Measurements from ENCODE around the gene OXLD1. TPM values are rescaled to one million over a fixed set of nuclear protein-coding genes. Genes with fewer than 3 reads are reported as not detected.
A peak's percentile ranks its signal among the peaks of the same experiment; 100 is the strongest.

The OXLD1 gene
- total RNA-seq, 1 experiment from 2014 or later: 42.8 TPM

DNA sequence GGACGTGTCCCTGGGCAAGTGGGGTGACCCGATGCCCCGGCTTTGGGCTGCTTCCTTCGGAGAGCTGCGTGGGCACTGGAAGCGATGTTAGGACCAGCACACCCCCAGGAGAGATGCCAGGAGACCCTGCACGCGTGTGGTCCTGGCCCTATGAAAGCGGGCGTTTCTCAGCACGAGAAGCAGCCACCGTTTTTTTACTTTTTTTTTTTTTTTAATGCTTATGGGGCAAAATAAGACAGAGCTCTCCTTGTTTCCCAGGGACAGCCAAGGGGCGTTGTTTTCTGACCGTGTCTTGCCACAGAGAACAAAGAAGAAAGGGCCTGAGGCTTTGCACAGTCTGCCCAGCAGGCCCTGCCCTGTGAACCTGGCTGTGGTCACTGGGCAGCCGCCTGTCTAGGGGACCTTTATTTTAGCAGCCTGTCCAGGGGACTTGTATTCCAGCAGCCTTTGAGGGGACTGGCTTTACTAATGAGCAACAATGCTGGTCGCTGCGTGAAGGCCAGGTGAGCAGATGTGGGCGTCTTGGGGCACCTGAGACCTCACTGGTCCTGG is 46.7 kb upstream of the OXLD1 start:
- ChIA-PET POLR2A (interaction anchor here (0.6 kb wide), 5 partner anchors 10 to 247 kb away, joined by 4 to 7 read pairs (median 5); no protein-coding TSS in a partner anchor), CTCF (no interaction called here)
- H3K9me3 ChIP-seq (ENCODE audit: control insufficient read depth, insufficient read depth, low read depth, low read length): no peaks in the 10 kb centered on the region
- ATAC-seq: no peak
- no peak for DNase-seq (ENCODE audit: low read depth, low spot score)
- peaks cover 37% of the 10 kb centered on the region for H3K4me1 ChIP-seq (ENCODE audit: control insufficient read depth, insufficient read depth, low read length)
- TF ChIP-seq, protein P1, sequence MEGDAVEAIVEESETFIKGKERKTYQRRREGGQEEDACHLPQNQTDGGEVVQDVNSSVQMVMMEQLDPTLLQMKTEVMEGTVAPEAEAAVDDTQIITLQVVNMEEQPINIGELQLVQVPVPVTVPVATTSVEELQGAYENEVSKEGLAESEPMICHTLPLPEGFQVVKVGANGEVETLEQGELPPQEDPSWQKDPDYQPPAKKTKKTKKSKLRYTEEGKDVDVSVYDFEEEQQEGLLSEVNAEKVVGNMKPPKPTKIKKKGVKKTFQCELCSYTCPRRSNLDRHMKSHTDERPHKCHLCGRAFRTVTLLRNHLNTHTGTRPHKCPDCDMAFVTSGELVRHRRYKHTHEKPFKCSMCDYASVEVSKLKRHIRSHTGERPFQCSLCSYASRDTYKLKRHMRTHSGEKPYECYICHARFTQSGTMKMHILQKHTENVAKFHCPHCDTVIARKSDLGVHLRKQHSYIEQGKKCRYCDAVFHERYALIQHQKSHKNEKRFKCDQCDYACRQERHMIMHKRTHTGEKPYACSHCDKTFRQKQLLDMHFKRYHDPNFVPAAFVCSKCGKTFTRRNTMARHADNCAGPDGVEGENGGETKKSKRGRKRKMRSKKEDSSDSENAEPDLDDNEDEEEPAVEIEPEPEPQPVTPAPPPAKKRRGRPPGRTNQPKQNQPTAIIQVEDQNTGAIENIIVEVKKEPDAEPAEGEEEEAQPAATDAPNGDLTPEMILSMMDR (IDR thresholded peaks at IDR 0.05): no peak
- TF ChIP-seq SIN3A (IDR thresholded peaks at IDR 0.05; ENCODE audit: borderline replicate concordance, insufficient read depth, low read depth, low read length): no peak
- no peak for TF ChIP-seq POLR2AphosphoS5 (IDR thresholded peaks at IDR 0.05; ENCODE audit: low read depth, low read length)
- no peak for TF ChIP-seq TCF7L2 (IDR thresholded peaks at IDR 0.05; ENCODE audit: low read depth, low read length)
- no peak for TF ChIP-seq REST (IDR thresholded peaks at IDR 0.05; ENCODE audit: insufficient read depth in 1 of 2, low read depth in 2 of 2, low read length in 1 of 2)
- peaks cover 3% of the 10 kb centered on the region; the same call in 1 of the 2 replicates for H3K36me3 ChIP-seq (ENCODE audit: control insufficient read depth, insufficient read depth, low read length)
- intact Hi-C loops (cut with micrococcal nuclease; ENCODE audit: unreplicated experiment): no loop called here
- BruUV-seq (replicated peaks): no TSS peak
- peak overlapping the region; percentile 92 for H3K27ac ChIP-seq (ENCODE audit: low read length)
- in situ Hi-C loops (cut with HindIII; ENCODE audit: low pct_unique_long_range_greater_than_20kb, low sequenced_read_pairs): no loop called here
- no peaks in the 10 kb centered on the region for H3K27me3 ChIP-seq (ENCODE audit: control insufficient read depth, insufficient read depth, low read length)
- H3K4me3 ChIP-seq (ENCODE audit: low read depth in 2 of 2, low read length in 2 of 2): peak overlapping the region; percentile 78 to 82

DNA sequence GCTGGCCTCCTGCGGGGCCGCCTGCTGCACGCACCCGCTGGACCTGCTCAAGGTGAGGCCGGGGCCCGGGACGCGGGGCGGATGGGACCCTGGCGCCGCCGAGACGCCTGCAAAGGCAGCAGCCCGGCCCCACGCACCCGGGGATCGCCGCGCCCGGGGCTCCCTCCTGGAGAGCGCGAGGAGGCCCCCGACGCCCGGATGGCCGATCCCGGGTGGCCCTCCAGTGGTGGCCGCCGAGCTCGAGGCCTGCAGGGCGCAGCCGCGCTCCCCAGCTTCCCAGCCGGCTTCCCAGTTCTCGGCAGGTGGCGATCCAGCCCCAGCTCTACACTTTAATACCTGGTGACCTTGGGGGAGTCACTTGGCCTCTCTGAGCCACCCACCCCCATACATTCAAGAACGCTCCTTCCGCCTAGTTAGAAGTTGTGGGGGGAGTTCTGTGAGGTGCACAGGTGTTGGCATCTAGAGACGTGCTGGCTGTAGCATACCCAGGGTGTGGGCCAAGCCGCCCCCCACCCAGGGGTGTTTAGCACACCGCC is 46.1 kb upstream of the OXLD1 start:
- H3K4me3 ChIP-seq (ENCODE audit: low read depth in 2 of 2, low read length in 2 of 2): peak overlapping the region; percentile 78 to 82
- peak overlapping the region; percentile 92 for H3K27ac ChIP-seq (ENCODE audit: low read length)
- H3K9me3 ChIP-seq (ENCODE audit: control insufficient read depth, insufficient read depth, low read depth, low read length): no peaks in the 10 kb centered on the region
- ChIA-PET POLR2A (interaction anchor here (0.6 kb wide), 3 partner anchors 9 to 35 kb away, joined by 4 to 5 read pairs (median 4); partner anchors contain the start of gene MRPL12), CTCF (no interaction called here)
- H3K4me1 ChIP-seq (ENCODE audit: control insufficient read depth, insufficient read depth, low read length): peaks cover 37% of the 10 kb centered on the region
- BruUV-seq (replicated peaks): no TSS peak
- no peaks in the 10 kb centered on the region for H3K27me3 ChIP-seq (ENCODE audit: control insufficient read depth, insufficient read depth, low read length)
- in situ Hi-C loops (cut with HindIII; ENCODE audit: low pct_unique_long_range_greater_than_20kb, low sequenced_read_pairs): no loop called here
- ATAC-seq: peak; percentile 52
- no peak for DNase-seq (ENCODE audit: low read depth, low spot score)
- intact Hi-C loops (cut with micrococcal nuclease; ENCODE audit: unreplicated experiment): no loop called here
- TF ChIP-seq TCF7L2 (IDR thresholded peaks at IDR 0.05; ENCODE audit: low read depth, low read length) (peak; percentile 97), SIN3A (IDR thresholded peaks at IDR 0.05; ENCODE audit: borderline replicate concordance, insufficient read depth, low read depth, low read length) (peak; percentile 71; the same call in 1 of the 2 replicates)
- TF ChIP-seq, protein P1 (IDR thresholded peaks at IDR 0.05): no peak; the same call in 1 of the 2 replicates
- H3K36me3 ChIP-seq (ENCODE audit: control insufficient read depth, insufficient read depth, low read length): peaks cover 6% of the 10 kb centered on the region; the same call in 1 of the 2 replicates

Data from Panc1 (cell line).